Ramos (cell line): ENCODE measurements around the gene PSME4.
"Not testable (repeated sequence)": the region's sequence is repeated elsewhere in the genome, so short reads cannot be mapped to it uniquely, and the experiment has no call there.

Experiments used
- in situ Hi-C: fragments of 300-500 bp; cut with MboI; formaldehyde crosslinking; loops from one replicate; pipeline ENCODE4 v1.14.3; 2022; ENCODE audit warnings: low sequenced_read_pairs; ENCODE audit not compliant: unreplicated experiment

The PSME4 gene

GRCh38 chr2:53852532-53852931 lies 118.3 kb downstream of the PSME4 start:
- in situ Hi-C loops = no loop called here

DNA sequence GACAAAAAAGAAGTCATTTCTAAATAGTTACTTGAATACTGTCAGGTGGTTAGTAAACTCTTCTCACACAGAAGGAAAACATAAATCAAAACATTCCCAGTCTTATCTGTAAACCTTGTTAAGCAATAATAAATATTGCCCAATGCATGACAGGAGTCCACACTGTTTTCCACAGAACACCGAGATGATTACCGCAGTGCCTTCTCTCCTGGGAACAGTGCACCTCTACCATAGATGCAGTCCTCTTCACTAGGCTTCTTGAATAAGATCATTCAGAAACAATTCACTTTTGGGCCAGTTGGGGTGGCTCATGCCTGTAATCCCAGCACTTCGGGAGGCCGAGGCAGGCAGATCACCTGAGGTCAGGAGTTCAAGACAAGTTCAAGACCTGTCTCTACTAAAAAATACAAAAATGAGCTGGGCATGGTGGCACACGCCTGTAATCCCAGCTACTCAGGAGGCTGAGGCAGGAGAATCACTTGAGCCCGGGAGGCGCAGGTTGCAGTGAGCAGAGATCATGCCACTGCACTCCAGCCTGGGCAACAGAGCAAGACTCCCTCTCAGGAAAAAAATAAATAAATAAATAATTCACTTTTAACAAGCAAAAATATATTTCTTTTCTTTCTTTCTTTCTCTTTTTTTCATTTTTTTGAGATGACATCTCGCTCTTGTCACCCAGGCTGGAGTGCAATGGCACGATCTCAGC lies 119.6 kb downstream of the PSME4 start:
- in situ Hi-C loops = not testable (repeated sequence)

GRCh38 chr2:53848062-53848461 lies 122.7 kb downstream of the PSME4 start:
- in situ Hi-C loops = no loop called here

DNA sequence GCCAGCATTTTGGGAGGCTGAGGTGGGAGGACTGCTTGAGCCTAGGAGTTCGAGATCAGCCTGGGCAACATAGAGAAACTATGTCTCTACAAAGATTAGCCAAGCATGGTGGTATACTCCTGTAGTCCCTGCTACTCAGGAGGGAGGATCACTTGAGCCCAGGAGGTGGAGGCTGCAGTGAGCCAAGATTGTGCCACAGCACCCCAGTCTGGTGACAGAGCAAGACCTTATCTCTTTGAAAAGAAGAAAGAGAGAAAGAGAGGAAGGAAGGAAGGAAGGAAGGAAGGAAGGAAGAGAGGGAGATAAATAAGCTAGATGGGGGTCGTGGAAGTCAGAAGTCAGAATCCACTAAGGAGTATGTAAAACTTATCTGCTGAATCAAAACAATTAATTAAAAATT lies 127.2 kb downstream of the PSME4 start:
- in situ Hi-C loops = no loop called here

GRCh38 chr2:53842891-53843290 lies 127.9 kb downstream of the PSME4 start:
- in situ Hi-C loops = no loop called here

- in situ Hi-C loops = not testable (repeated sequence)
Measured at GRCh38 chr2:53841651-53842050, 129.1 kb downstream of the PSME4 start.

- in situ Hi-C loops = no loop called here
Measured at GRCh38 chr2:53840580-53840979, 130.2 kb downstream of the PSME4 start.

DNA sequence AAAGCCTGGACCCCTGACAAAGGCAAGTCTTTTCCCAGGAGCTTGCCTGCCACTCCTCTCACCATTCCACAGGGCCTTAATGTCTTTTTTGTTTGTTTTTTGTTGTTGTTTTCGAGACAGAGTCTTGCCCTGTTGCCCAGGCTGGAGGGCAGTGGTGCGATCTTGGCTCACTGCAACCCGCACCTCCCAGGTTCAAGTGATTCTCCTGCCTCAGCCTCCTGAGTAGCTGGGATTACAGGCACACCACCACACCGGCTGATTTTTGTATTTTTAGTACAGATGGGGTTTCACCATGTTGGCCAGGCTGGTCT lies 140.9 kb downstream of the PSME4 start:
- in situ Hi-C loops = not testable (repeated sequence)

- in situ Hi-C loops = no loop called here
Measured at GRCh38 chr2:53829273-53829979, 141.4 kb downstream of the PSME4 start.

- in situ Hi-C loops = no loop called here
Measured at GRCh38 chr2:53828331-53828730, 142.5 kb downstream of the PSME4 start.

DNA sequence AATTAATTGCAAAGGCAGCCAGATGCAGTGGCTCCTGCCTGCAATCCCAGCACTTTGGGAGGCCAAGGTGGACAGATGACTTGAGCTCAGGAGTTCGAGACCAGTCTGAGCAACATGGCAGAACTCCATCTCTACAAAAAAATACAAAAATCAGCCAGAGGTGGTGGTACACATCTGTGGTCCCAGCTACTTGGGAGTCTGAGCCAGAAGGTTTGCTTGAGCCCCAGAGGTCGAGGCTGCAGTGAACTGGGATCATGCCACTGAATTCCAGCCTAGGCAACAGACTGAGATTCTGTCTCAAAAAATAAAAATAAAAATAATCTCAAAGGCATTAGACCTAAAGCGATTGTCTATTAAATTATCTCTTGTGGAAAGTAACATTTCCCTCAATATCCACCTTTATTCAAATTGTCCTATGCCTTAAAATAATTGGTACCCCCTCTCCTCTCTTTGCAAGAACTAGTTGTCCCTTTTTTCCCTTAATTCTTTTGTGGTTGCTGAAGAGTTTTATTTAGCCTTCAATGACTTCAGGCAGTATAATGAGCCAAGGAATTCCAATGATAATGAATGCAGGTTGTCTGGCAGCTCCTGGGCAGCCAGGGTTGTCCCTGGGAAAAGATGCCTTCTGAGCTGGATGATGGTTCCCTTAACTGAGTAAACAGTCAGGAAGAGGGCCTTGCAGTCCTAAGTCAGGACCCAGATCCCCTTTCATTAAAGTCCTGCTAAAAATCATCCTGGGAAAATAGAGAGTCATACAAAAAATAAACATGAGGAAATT lies 143.2 kb downstream of the PSME4 start:
- in situ Hi-C loops = no loop called here

GRCh38 chr2:53826587-53827397 lies 144.0 kb downstream of the PSME4 start:
- in situ Hi-C loops = no loop called here

DNA sequence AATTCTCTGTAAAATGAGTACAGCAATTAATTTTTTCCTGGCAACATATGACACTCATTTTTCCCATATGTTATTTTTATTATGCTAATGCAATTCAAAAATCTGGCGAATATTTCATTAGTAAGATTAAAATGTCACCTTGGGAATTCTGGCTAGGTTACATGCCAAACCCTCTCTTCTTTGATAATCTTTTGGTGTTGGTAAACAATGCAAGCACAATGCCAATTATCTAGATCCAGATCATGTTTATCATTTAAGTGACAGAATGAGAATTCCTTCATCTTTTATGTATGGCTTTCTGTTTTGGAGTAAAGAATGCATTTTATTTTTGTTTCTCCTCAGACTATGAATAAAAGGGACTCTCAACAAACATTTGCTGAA lies 144.8 kb downstream of the PSME4 start:
- in situ Hi-C loops = no loop called here

- in situ Hi-C loops = not testable (repeated sequence)
Measured at GRCh38 chr2:53823639-53824038, 147.2 kb downstream of the PSME4 start.

- in situ Hi-C loops = no loop called here
Measured at GRCh38 chr2:53821810-53822209, 149.0 kb downstream of the PSME4 start.

- in situ Hi-C loops = no loop called here
Measured at GRCh38 chr2:53820711-53821110, 150.1 kb downstream of the PSME4 start.

GRCh38 chr2:53820048-53820447 lies 150.7 kb downstream of the PSME4 start:
- in situ Hi-C loops = no loop called here

- in situ Hi-C loops = no loop called here
Measured at GRCh38 chr2:53819634-53820033, 151.2 kb downstream of the PSME4 start.

DNA sequence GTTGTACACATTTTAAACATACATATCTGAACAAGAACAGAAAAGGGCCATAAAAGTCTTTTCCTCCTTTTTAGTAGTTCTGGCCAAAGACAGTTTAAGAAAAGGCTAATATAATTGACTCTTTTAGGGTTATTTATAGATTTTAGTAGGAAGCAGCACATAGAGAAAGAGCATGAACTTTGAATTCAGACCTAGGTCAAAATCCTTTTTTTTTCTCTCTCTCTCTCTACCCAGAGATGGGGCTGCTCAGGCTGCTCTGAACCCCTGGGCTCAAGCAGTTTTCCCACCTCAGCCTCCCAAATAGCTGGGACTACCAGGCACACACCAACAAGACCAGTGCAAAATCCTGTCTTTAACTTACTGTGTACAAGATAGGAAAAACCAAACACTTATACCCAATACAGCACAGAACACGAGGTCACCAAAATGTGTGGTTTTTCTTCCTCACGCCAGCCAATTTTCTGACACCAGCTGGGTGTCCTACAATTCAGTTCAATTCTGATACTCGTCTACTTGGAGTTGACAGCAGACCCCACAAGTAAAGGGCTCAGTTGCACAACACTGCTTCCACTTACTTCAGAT lies 151.8 kb downstream of the PSME4 start:
- in situ Hi-C loops = no loop called here
